A673 (cell line): ENCODE data around the gene ANK3.

ENCODE experiments used
- EZH2 ChIP-seq: fragments of 200-600 bp; sonication (generic); IDR thresholded peaks from 2 replicates; pipeline ENCODE4 v1.6.1; 2017; ENCODE audit warnings: borderline replicate concordance, low read depth, mild to moderate bottlenecking, mixed read lengths, antibody characterized with exemption, low read length; ENCODE audit not compliant: poor library complexity, severe bottlenecking
- TF ChIP-seq, protein P1 (sequence below): fragments of 300-800, 200-600 bp; sonication (generic); conservative IDR thresholded peaks from 2 replicates; pipeline ENCODE4 v1.5.1; 2017; ENCODE audit warnings: low read depth, mild to moderate bottlenecking, antibody characterized with exemption, low read length, moderate library complexity, mixed read lengths

DNA sequence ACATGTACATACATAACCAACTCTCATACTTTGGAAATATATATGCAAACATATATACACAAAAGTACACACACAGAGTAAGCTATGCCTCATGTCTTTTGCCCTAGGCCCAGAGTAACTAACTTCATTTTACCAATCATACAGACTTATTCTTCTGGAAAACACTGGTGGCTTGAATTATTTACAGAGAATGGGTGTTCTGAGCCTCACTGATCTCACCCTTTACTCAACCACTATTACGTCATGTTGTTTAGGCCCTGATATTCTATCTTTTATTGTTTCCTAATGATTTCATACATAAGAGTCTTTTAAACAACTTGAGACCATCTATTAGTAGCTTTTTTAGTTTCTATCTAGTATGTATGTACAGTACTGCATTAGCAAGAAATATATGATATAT is 43.0 kb downstream of the ANK3 start:
- TF ChIP-seq, protein P1, sequence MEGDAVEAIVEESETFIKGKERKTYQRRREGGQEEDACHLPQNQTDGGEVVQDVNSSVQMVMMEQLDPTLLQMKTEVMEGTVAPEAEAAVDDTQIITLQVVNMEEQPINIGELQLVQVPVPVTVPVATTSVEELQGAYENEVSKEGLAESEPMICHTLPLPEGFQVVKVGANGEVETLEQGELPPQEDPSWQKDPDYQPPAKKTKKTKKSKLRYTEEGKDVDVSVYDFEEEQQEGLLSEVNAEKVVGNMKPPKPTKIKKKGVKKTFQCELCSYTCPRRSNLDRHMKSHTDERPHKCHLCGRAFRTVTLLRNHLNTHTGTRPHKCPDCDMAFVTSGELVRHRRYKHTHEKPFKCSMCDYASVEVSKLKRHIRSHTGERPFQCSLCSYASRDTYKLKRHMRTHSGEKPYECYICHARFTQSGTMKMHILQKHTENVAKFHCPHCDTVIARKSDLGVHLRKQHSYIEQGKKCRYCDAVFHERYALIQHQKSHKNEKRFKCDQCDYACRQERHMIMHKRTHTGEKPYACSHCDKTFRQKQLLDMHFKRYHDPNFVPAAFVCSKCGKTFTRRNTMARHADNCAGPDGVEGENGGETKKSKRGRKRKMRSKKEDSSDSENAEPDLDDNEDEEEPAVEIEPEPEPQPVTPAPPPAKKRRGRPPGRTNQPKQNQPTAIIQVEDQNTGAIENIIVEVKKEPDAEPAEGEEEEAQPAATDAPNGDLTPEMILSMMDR = no peak
- TF ChIP-seq EZH2 = no peak
